Measurements from ENCODE around the gene ITPR2.

Gene ITPR2

DNA sequence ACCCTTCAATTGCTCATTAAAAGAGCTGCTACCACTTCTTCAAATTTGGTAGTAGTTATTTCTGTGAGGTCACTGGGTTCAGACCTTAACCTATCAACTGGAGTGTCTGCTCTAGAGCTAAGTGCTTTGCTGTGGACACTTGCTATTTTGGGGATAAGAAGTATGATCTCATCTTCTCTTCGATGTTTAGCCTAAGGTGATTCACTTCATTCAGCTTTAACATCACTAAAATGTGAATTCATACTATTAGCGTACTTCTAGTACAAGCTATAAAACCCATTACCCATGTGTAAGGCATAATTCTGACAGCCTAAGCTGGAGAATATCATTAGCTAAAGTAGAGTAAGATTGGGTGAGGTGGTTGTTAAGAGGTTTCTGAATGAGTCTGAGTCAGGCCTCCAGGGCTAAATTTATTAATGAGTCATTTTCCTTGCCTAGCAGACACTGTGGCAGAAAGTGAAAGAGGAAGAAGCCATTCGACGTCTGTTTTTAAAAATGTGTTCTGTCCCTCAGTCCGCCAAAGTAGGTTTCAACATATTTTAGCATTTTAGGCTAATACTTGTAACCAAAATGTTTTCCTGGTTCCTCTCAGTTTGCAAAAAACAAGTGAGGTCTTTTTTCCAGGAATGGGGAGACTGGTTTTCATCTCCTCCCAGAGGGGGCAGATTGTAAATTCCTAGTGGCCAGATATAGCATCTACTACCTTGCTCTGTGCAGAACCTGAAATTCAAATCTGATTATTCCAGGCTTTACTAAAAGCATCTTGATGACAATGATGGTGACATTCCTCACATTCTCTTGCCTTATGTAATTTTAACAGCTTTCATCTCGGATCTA is 534.0 kb downstream of the ITPR2 start:
- no peak for DNase-seq (ENCODE audit: low read depth, low spot score)
- H3K27ac ChIP-seq, result peak overlapping the region; percentile 47

- DNase-seq (ENCODE audit: low read depth, low spot score), result no peak
- H3K27ac ChIP-seq, result no peak overlapping the region
Measured at GRCh38 chr12:26297396-26298070, 535.5 kb downstream of the ITPR2 start.

- H3K27ac ChIP-seq, result no peak overlapping the region
- no peak for DNase-seq (ENCODE audit: low read depth, low spot score)
Measured at GRCh38 chr12:26295001-26295400, 538.0 kb downstream of the ITPR2 start.

- DNase-seq (ENCODE audit: low read depth, low spot score), result no peak
Measured at GRCh38 chr12:26293612-26294011, 539.4 kb downstream of the ITPR2 start.

DNA sequence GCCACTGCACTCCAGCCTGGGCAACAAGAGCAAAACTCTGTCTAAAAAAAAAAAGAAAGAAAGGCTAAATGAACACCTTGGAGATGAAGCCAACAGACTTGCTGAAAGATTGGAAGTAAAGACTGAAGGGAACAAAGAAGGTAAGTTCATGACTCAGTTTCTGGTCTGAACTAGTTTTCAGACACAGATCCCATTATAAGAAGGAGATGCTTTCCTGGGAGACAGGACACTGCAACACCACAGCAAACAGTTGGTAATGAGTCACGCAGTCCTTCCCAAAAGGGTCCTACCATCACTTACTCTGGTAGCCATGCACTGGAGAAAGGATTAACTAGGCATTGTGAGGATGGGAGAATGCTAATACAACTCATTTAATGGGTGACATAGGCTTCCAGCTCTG is 540.4 kb downstream of the ITPR2 start:
- H3K27ac ChIP-seq, result peak overlapping the region; percentile 18
- DNase-seq (ENCODE audit: low read depth, low spot score), result no peak

More at GRCh38 chr12:26293612-26294011, 539.4 kb downstream of the ITPR2 start:
- H3K27ac ChIP-seq, result peak overlapping the region; percentile 18

DNA sequence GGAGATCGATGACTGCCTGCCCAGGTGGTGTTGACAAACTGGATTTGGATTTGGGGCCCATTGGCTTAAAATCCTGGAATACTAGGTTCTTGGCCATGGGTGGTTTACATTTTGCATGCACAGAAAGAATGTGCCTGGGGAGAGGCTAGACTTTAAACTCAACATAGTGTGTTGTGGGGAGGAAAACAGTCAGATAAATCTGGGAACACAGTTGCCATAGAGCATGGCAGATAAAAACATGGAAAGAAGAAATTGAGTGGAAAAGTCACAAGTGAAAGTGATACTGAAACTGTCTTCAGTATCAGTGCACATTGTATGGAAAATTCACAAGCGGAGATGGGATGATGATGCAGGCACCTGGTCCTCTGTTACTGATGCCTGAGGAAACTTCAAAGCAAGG is 542.4 kb downstream of the ITPR2 start:
- no peak overlapping the region for H3K27ac ChIP-seq
- no peak for DNase-seq (ENCODE audit: low read depth, low spot score)

DNA sequence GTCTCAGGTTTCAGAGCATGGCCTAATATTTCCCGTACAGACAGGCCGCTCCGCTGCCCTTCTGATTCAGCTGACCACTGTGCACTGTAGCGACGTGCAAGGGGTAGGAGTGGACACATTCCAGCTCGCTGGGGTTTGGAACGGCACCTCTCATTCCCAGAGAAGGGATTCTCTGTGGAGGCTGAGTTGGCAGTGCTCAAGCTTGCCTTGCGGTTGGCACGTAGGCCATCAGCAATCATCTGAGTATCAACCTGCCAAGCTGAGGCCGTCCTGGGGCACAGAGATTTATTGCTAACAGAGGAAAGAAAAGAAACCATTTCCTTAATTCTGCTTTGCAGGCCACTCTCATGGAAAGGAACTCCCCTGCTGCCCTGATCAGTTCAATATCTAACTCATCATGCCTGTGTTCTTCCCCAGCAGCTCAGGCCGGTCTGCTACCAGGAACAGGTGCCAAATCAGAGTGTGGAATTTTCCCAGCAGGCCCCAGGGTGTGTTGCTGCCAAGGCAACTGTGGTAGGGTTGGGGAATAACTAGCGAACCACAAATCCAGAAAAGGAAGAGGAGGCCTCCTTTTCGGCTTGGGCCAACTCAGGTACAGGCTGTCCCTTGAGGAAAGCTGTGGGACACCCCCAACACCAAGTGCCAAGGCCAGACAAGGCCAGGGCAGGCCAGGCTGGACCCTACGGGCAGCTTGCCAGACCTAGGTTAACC is 545.2 kb downstream of the ITPR2 start:
- DNase-seq (ENCODE audit: low read depth, low spot score), result peak; percentile 73
- H3K27ac ChIP-seq, result peak overlapping the region; percentile 90

Data from epithelial cell of prostate (primary cell).